Hepatocyte (in vitro differentiated cells): Measurements from ENCODE around the gene ZBTB37.

ENCODE experiments used
- EZH2 ChIP-seq: fragments of 200-600 bp; sonication (generic); IDR thresholded peaks from 2 replicates; pipeline ENCODE4 v1.6.1; 2016; ENCODE audit warnings: antibody characterized with exemption, mild to moderate bottlenecking, borderline replicate concordance
- TF ChIP-seq, protein P1 (sequence below): fragments of 200-600 bp; sonication (generic); IDR thresholded peaks from 2 replicates; pipeline ENCODE4 v1.5.1; 2016; ENCODE audit warnings: antibody characterized with exemption, mild to moderate bottlenecking; ENCODE audit not compliant: poor library complexity

DNA sequence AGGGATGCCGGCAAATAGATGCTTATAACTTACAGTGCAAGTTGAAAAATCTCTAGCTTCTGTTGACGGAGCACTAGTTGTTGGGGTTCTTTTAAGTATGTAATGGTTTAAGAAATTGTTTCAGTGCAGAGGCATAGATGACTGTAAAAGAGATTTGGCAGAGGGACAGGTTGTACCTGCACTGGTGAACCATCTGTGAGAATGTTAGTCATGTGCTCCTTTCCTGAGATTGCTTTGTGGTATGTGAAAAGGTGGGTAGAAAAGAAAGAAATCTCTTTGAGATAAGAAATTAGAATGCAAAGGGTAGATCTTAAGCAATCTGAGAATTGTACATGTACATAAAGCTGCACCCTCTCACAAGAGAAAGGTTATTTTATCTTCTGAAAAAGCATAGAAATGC, 19.4 kb downstream of the ZBTB37 start:
- TF ChIP-seq, protein P1, sequence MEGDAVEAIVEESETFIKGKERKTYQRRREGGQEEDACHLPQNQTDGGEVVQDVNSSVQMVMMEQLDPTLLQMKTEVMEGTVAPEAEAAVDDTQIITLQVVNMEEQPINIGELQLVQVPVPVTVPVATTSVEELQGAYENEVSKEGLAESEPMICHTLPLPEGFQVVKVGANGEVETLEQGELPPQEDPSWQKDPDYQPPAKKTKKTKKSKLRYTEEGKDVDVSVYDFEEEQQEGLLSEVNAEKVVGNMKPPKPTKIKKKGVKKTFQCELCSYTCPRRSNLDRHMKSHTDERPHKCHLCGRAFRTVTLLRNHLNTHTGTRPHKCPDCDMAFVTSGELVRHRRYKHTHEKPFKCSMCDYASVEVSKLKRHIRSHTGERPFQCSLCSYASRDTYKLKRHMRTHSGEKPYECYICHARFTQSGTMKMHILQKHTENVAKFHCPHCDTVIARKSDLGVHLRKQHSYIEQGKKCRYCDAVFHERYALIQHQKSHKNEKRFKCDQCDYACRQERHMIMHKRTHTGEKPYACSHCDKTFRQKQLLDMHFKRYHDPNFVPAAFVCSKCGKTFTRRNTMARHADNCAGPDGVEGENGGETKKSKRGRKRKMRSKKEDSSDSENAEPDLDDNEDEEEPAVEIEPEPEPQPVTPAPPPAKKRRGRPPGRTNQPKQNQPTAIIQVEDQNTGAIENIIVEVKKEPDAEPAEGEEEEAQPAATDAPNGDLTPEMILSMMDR: no peak
- no peak for TF ChIP-seq EZH2
